Hepatocyte (in vitro differentiated cells): ENCODE data around the gene KCNIP3. TPM values are rescaled to one million over a fixed set of nuclear protein-coding genes. Genes with fewer than 3 reads are reported as not detected.

Experiments used
- DNase-seq: peaks from one replicate; pipeline ENCODE4 v3.0.0-alpha.2; 2016; ENCODE audit warnings: low spot score
- H2AFZ ChIP-seq: fragments of 200-600 bp; sonication (generic); 2 replicates; pipeline ENCODE4 v1.6.0; 2016; ENCODE audit warnings: antibody characterized with exemption, mild to moderate bottlenecking
- H3K27ac ChIP-seq: fragments of 200-600 bp; sonication (generic); 2 replicates; pipeline ENCODE4 v1.5.1; 2016; ENCODE audit warnings: mild to moderate bottlenecking
- H3K27me3 ChIP-seq: fragments of 200-600 bp; sonication (generic); 2 replicates; pipeline ENCODE4 v1.6.1; 2016
- H3K36me3 ChIP-seq: fragments of 200-600 bp; sonication (generic); replicated peaks from 2 replicates; pipeline ENCODE4 v1.5.1; 2016; ENCODE audit warnings: low read depth; ENCODE audit not compliant: insufficient read depth
- H3K4me1 ChIP-seq: fragments of 200-600 bp; sonication (generic); 2 replicates; pipeline ENCODE4 v1.5.1; 2016; ENCODE audit warnings: mild to moderate bottlenecking, moderate library complexity; ENCODE audit not compliant: insufficient read depth
- H3K4me2 ChIP-seq: fragments of 200-600 bp; sonication (generic); 2 replicates; pipeline ENCODE4 v1.6.0; 2016
- H3K4me3 ChIP-seq: fragments of 200-600 bp; sonication (generic); 2 replicates; pipeline ENCODE4 v1.5.1; 2016; ENCODE audit warnings: mild to moderate bottlenecking
- H3K79me2 ChIP-seq: fragments of 200-600 bp; sonication (generic); 2 replicates; pipeline ENCODE4 v1.6.0; 2017; ENCODE audit warnings: mild to moderate bottlenecking
- H3K9me2 ChIP-seq: fragments of 200-600 bp; sonication (generic); replicated peaks from 2 replicates; pipeline ENCODE4 v1.6.0; 2017; ENCODE audit warnings: mild to moderate bottlenecking; ENCODE audit not compliant: insufficient read depth
- H3K9me3 ChIP-seq: fragments of 200-600 bp; sonication (generic); 2 replicates; pipeline ENCODE4 v1.5.1; 2016; ENCODE audit warnings: low read depth, mild to moderate bottlenecking
- H4K20me1 ChIP-seq: fragments of 200-600 bp; sonication (generic); 2 replicates; pipeline ENCODE4 v1.6.0; 2016; ENCODE audit warnings: mild to moderate bottlenecking; ENCODE audit not compliant: insufficient read depth, poor library complexity, severe bottlenecking
- CTCF ChIP-seq: fragments of 200-600 bp; sonication (generic); IDR thresholded peaks from 2 replicates; pipeline ENCODE4 v1.5.1; 2016; ENCODE audit warnings: antibody characterized with exemption, mild to moderate bottlenecking; ENCODE audit not compliant: poor library complexity
- EZH2 ChIP-seq: fragments of 200-600 bp; sonication (generic); IDR thresholded peaks from 2 replicates; pipeline ENCODE4 v1.6.1; 2016; ENCODE audit warnings: antibody characterized with exemption, mild to moderate bottlenecking, borderline replicate concordance
- EZH2phosphoT487 ChIP-seq: fragments of 200-600 bp; sonication (generic); IDR thresholded peaks from one replicate; pipeline ENCODE4 v1.6.1; 2018; ENCODE audit warnings: antibody characterized with exemption, mild to moderate bottlenecking, low read depth, moderate library complexity; ENCODE audit not compliant: unreplicated experiment, severe bottlenecking
- WGBS: methylation state at CpG from one replicate; pipeline ENCODE4 v1.1.6; 2016; ENCODE audit warnings: low lambda C conversion rate; ENCODE audit errors: missing lambda C conversion rate; 5-methylcytosine and 5-hydroxymethylcytosine counted together
- polyA plus RNA-seq: library from polyadenylated mRNA; unstranded; fragments of >200 nt; fragmentation: Nextera tagmentation; extraction: Ambion mirVana; gene quantifications from 2 replicates; pipeline ENCODE4 v1.2.1, GENCODE V29; 2016
- total RNA-seq: library from RNA; depleted of rRNA; stranded (reverse); fragments of >200 nt; gene quantifications from 2 replicates; pipeline ENCODE4 v1.2.3, GENCODE V29; 2014

KCNIP3 gene
- total and polyA plus RNA-seq, 2 experiments from 2014 or later, result 6.1 to 6.5 TPM

- Histone ChIP-seq H3K4me2 (peak overlapping the region; percentile 98), H3K36me3 (no peaks in the 10 kb centered on the region), H2AFZ (no peak overlapping the region), H3K9me2 (no peaks in the 10 kb centered on the region), H3K4me3 (no peak overlapping the region), H3K4me1 (no peaks in the 10 kb centered on the region), H3K27me3 (peaks cover 81% of the 10 kb centered on the region), H3K9me3 (no peaks in the 10 kb centered on the region), H3K79me2 (no peaks in the 10 kb centered on the region), H3K27ac (no peak overlapping the region), H4K20me1 (no peaks in the 10 kb centered on the region)
- no peak for DNase-seq
- WGBS, result 35% methylated on average over 24 of the region's 24 CpGs
- no peak for TF ChIP-seq EZH2phosphoT487
- TF ChIP-seq EZH2, result no peak
- TF ChIP-seq CTCF, result no peak
Observed at GRCh38 chr2:95345081-95345562, 48.0 kb downstream of the KCNIP3 start.

GRCh38 chr2:95345563-95346230 lies 48.5 kb downstream of the KCNIP3 start:
- DNase-seq, result peak; percentile 90
- TF ChIP-seq EZH2 (no peak), CTCF (peak; percentile 89)
- no peaks in the 10 kb centered on the region for H4K20me1 ChIP-seq
- no peaks in the 10 kb centered on the region for H3K79me2 ChIP-seq
- no peaks in the 10 kb centered on the region for H3K9me2 ChIP-seq
- H3K4me1 ChIP-seq, result no peaks in the 10 kb centered on the region
- no peaks in the 10 kb centered on the region for H3K9me3 ChIP-seq
- WGBS, result 2% methylated on average over 62 of the region's 65 CpGs
- H3K36me3 ChIP-seq, result no peaks in the 10 kb centered on the region
- H3K27ac ChIP-seq, result no peak overlapping the region
- peaks cover 80% of the 10 kb centered on the region for H3K27me3 ChIP-seq
- H2AFZ ChIP-seq, result peak overlapping the region; percentile 69
- H3K4me3 ChIP-seq, result peak overlapping the region; percentile 90
- peak overlapping the region; percentile 98 for H3K4me2 ChIP-seq

GRCh38 chr2:95346231-95346737 lies 49.1 kb downstream of the KCNIP3 start:
- peak; percentile 64 for DNase-seq

More at GRCh38 chr2:95346231-95346737, 49.1 kb downstream of the KCNIP3 start:
- Histone ChIP-seq H3K27ac (no peak overlapping the region), H3K9me3 (no peaks in the 10 kb centered on the region), H3K36me3 (no peaks in the 10 kb centered on the region), H3K9me2 (no peaks in the 10 kb centered on the region), H3K4me1 (no peaks in the 10 kb centered on the region), H3K4me2 (peak overlapping the region; percentile 98), H3K4me3 (peak overlapping the region; percentile 90), H2AFZ (peak overlapping the region; percentile 69), H3K27me3 (peaks cover 74% of the 10 kb centered on the region), H3K79me2 (no peaks in the 10 kb centered on the region), H4K20me1 (no peaks in the 10 kb centered on the region)
- WGBS, result 0% methylated on average over 4 of the region's 88 CpGs
- TF ChIP-seq EZH2 (no peak), CTCF (no peak), EZH2phosphoT487 (no peak)
